Activated CD8-positive, alpha-beta memory T cell treated with anti-CD3 and anti-CD28 coated beads for 1 hour (primary cell): ENCODE data around the gene PTPRN2.
"Not testable (repeated sequence)": the region's sequence is repeated elsewhere in the genome, so short reads cannot be mapped to it uniquely, and the experiment has no call there.

ENCODE experiments used
- DNase-seq, 2 donors: peaks; one replicate each; pipeline ENCODE4 v3.0.0-alpha.2; 2020; ENCODE audit warnings: low read depth in 1 of 2; ENCODE audit errors: extremely low read depth in 1 of 2

Gene PTPRN2

GRCh38 chr7:158216198-158216597, 371.4 kb downstream of the PTPRN2 start:
- no peak for DNase-seq

- DNase-seq: no peak
Observed at GRCh38 chr7:158209435-158209834, 378.2 kb downstream of the PTPRN2 start.

- DNase-seq: no peak
Observed at GRCh38 chr7:158206341-158206740, 381.3 kb downstream of the PTPRN2 start.

- DNase-seq: no peak
Observed at GRCh38 chr7:158204453-158204852, 383.2 kb downstream of the PTPRN2 start.

- DNase-seq: not testable (repeated sequence)
Observed at GRCh38 chr7:158203948-158204347, 383.7 kb downstream of the PTPRN2 start.

GRCh38 chr7:158194365-158194900, 393.2 kb downstream of the PTPRN2 start:
- DNase-seq: no peak

- DNase-seq: no peak
Observed at GRCh38 chr7:158193446-158193845, 394.2 kb downstream of the PTPRN2 start.

- no peak for DNase-seq
Observed at GRCh38 chr7:158192956-158193355, 394.7 kb downstream of the PTPRN2 start.

GRCh38 chr7:158192184-158192835, 395.3 kb downstream of the PTPRN2 start:
- DNase-seq: no peak

GRCh38 chr7:158191671-158192070, 396.0 kb downstream of the PTPRN2 start:
- no peak for DNase-seq

- DNase-seq: no peak
Observed at GRCh38 chr7:158190756-158191155, 396.9 kb downstream of the PTPRN2 start.

- no peak for DNase-seq
Observed at GRCh38 chr7:158188676-158189075, 398.9 kb downstream of the PTPRN2 start.

GRCh38 chr7:158187694-158187994, 400.0 kb downstream of the PTPRN2 start:
- DNase-seq: no peak

- no peak for DNase-seq
Observed at GRCh38 chr7:158186864-158187693, 400.5 kb downstream of the PTPRN2 start.

- no peak for DNase-seq
Observed at GRCh38 chr7:158186406-158186805, 401.2 kb downstream of the PTPRN2 start.

GRCh38 chr7:158185653-158186052, 402.0 kb downstream of the PTPRN2 start:
- DNase-seq: no peak

- DNase-seq: no peak
Observed at GRCh38 chr7:158183431-158183830, 404.2 kb downstream of the PTPRN2 start.

GRCh38 chr7:158176561-158177173, 411.0 kb downstream of the PTPRN2 start:
- no peak for DNase-seq

- no peak for DNase-seq
Observed at GRCh38 chr7:158175779-158176178, 411.8 kb downstream of the PTPRN2 start.

- DNase-seq: no peak
Observed at GRCh38 chr7:158174947-158175346, 412.7 kb downstream of the PTPRN2 start.

- DNase-seq: no peak
Observed at GRCh38 chr7:158167373-158167772, 420.2 kb downstream of the PTPRN2 start.
